Measurements from ENCODE around the gene MYL12A. TPM values are rescaled to one million over a fixed set of nuclear protein-coding genes. Genes with fewer than 3 reads are reported as not detected.

Gene MYL12A
- total and polyA plus RNA-seq, 2 of the 8 experiments (the other 6 are each of a cell fraction or from before 2014, with no cell fraction given), result 188 to 247 TPM

DNA sequence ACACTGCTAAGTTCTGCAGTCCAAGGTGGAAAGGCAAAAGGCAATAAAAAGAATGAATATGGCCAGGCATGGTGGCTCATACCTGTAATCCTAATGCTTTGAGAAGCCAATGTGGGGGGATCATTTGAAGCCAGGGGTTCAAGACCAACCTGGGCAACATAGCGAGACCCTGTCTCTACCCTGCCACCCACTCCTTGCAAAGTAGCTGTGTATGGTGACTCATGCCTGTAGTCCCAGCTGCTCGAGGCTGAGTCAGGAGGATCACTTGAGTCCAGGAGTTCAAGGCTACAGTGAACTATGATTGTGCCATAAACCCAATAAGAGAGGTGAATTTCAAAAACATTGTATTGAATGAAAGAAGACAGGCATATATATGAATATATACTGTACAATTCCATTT is 16.8 kb downstream of the MYL12A start:
- Histone ChIP-seq H2AK5ac (ENCODE audit: low read depth, low read length) (no peak overlapping the region), H3K23me2 (ENCODE audit: low read depth, low read length) (peaks cover 7% of the 10 kb centered on the region), H3K79me2 (ENCODE audit: control insufficient read depth in 1 of 2, insufficient read depth in 2 of 2, low read length in 2 of 2) (peaks cover 42 to 71% of the 10 kb centered on the region in 2 experiments), H3K4me3 (ENCODE audit: extremely low read depth in 1 of 4, insufficient read depth in 2 of 4, low read depth in 3 of 4, low read length in 4 of 4) (no peak overlapping the region), H3K36me3 (ENCODE audit: control insufficient read depth in 2 of 4, insufficient read depth in 4 of 4, low read length in 3 of 4) (no peaks in the 10 kb centered on the region), H4K8ac (ENCODE audit: extremely low read depth, insufficient read depth, low read length) (no peak overlapping the region), H3K27me3 (replicated peaks in 1 of 4; ENCODE audit: control insufficient read depth in 3 of 4, extremely low read depth in 1 of 4, insufficient read depth in 3 of 4, low read length in 3 of 4) (no peaks in the 10 kb centered on the region), H3K14ac (ENCODE audit: insufficient read length) (no peak overlapping the region), H2BK5ac (ENCODE audit: low read depth, low read length) (no peak overlapping the region), H3K4me2 (ENCODE audit: insufficient read depth in 1 of 2, low read depth in 2 of 2, low read length in 2 of 2) (peak overlapping the region in 1 of 2 experiments; percentile 94; a peak in 1 of 4 replicates), H4K91ac (replicated peaks; ENCODE audit: insufficient read length, low read length) (no peak overlapping the region), H3K18ac (ENCODE audit: extremely low read depth, low read length) (no peak overlapping the region), H2BK20ac (ENCODE audit: low read length) (no peak overlapping the region), H2BK12ac (ENCODE audit: low read depth, low read length) (no peak overlapping the region), H3K79me1 (ENCODE audit: low read depth, low read length) (peaks cover 8% of the 10 kb centered on the region), H4K20me1 (replicated peaks in 1 of 2; ENCODE audit: control insufficient read depth in 1 of 2, insufficient read depth in 2 of 2, low read length in 2 of 2) (peaks cover 6 to 29% of the 10 kb centered on the region in 2 experiments), H2BK15ac (ENCODE audit: low read length) (no peak overlapping the region; the same call in 1 of the 2 replicates), H3K4ac (replicated peaks; ENCODE audit: insufficient read length, low read depth, low read length) (no peak overlapping the region), H3K23ac (ENCODE audit: insufficient read length) (no peak overlapping the region), H4K5ac (ENCODE audit: insufficient read length, low read depth, low read length) (no peak overlapping the region), H2BK120ac (replicated peaks; ENCODE audit: low read depth, low read length) (no peak overlapping the region), H2AFZ (ENCODE audit: low read length) (no peak overlapping the region), H3K4me1 (replicated peaks in 1 of 4; ENCODE audit: control insufficient read depth in 3 of 4, insufficient read depth in 4 of 4, low read length in 3 of 4) (peaks cover 0 to 6% (median 2%) of the 10 kb centered on the region in 4 experiments; a peak in 5 of 7 replicates), H3K27ac (ENCODE audit: low read depth, low read length) (no peak overlapping the region), H3K9me3 (ENCODE audit: insufficient read depth in 2 of 2, low read depth in 1 of 2, low read length in 1 of 2) (no peaks in the 10 kb centered on the region), H3K56ac (replicated peaks; ENCODE audit: insufficient read length, low read depth, low read length) (no peak overlapping the region), H3K9ac (replicated peaks in 1 of 4; ENCODE audit: extremely low read depth in 1 of 4, low read depth in 3 of 4, low read length in 3 of 4) (no peak overlapping the region)
- ChIA-PET CTCF (ENCODE audit: partially characterized antibody) (interaction anchor here (1.1 to 2.0 kb wide), 3 partner anchors 11 to 190 kb away, joined by 3 to 4 read pairs (median 3); no protein-coding TSS in a partner anchor), POLR2A (ENCODE audit: partially characterized antibody) (interaction anchor here (0.9 to 4.3 kb wide), 5 partner anchors 8 to 339 kb away, joined by 3 to 26 read pairs (median 5); partner anchors contain the start of gene MYL12A)
- 92% methylated on average over 2 of the region's 2 CpGs; no CpG with 5 or more reads in 1 of the 2 experiments for WGBS, 2 experiments (ENCODE audit: extremely low coverage in 1 of 2, insufficient coverage in 1 of 2, insufficient read length in 1 of 2, insufficient replicate concordance in 2 of 2, low coverage in 1 of 2, low lambda C conversion rate in 2 of 2, missing lambda C conversion rate in 1 of 2)
- DNase-seq (ENCODE audit: low read depth in 1 of 2, low spot score in 2 of 2), result no peak
- FAIRE-seq, result no peak
- TF ChIP-seq BCL11A (IDR thresholded peaks at IDR 0.05; ENCODE audit: low read depth in 2 of 2, low read length in 2 of 2) (no peak), SP2 (IDR thresholded peaks at IDR 0.05; ENCODE audit: low read length) (no peak)
